Transverse colon (tissue), 4 donors: ENCODE results near the gene RAI14. TPM values are rescaled to one million over a fixed set of nuclear protein-coding genes. Genes with fewer than 3 reads are reported as not detected.

Source experiments
- DNase-seq: peaks from one replicate; pipeline ENCODE4 v3.0.0-alpha.2; 2019
- H3K27ac ChIP-seq, 4 donors: fragments of 200-600 bp; sonication (generic); 2 replicates each; pipeline ENCODE4 v1.5.1; 2016 to 2018; ENCODE audit warnings: inconsistent platforms in 4 of 4
- H3K27me3 ChIP-seq: fragments of 200-600 bp; sonication (generic); 2 replicates; pipeline ENCODE4 v1.5.1; 2017; ENCODE audit warnings: inconsistent platforms
- H3K36me3 ChIP-seq, 4 donors: fragments of 200-600 bp; sonication (generic); 2 replicates each; pipeline ENCODE4 v1.5.1; 2017 to 2019; ENCODE audit warnings: inconsistent platforms in 4 of 4
- H3K4me1 ChIP-seq, 4 donors: fragments of 200-600 bp; sonication (generic); 2 replicates each; pipeline ENCODE4 v1.5.1; 2017 to 2020; ENCODE audit warnings: inconsistent platforms in 4 of 4
- H3K4me3 ChIP-seq, 4 donors: fragments of 200-600 bp; sonication (generic); 1 replicate in 1 of 4; 2 replicates in 3 of 4; pipeline versions ENCODE4 v1.5.1 to v1.6.1; 2017 to 2019; ENCODE audit warnings: inconsistent platforms in 4 of 4
- H3K9me3 ChIP-seq, 2 donors: fragments of 200-600 bp; sonication (generic); 2 replicates each; pipeline ENCODE4 v1.5.1; 2017 to 2019; ENCODE audit warnings: inconsistent platforms in 2 of 2
- CTCF ChIP-seq, 5 experiments: fragments of 200-600 bp in 3 of 5; fragments of 450-650 bp in 2 of 5; sonication (generic) in 3 of 5; IDR thresholded peaks; 1 replicate in 2 of 5; 2 replicates in 3 of 5; pipeline ENCODE4 v1.5.1; 2016 to 2017; ENCODE audit warnings: antibody characterized with exemption in 5 of 5, inconsistent platforms in 3 of 5, mild to moderate bottlenecking in 2 of 5, moderate library complexity in 1 of 5
- EP300 ChIP-seq: sonication (generic); formaldehyde crosslinking; IDR thresholded peaks from one replicate; pipeline ENCODE4 v1.6.1; 2017; ENCODE audit warnings: antibody characterized with exemption, low read depth
- POLR2A ChIP-seq: fragments of 450-650 bp; IDR thresholded peaks from one replicate; pipeline ENCODE4 v1.6.1; 2016; ENCODE audit warnings: antibody characterized with exemption, mild to moderate bottlenecking, moderate library complexity
- POLR2AphosphoS5 ChIP-seq, 3 donors: sonication (generic); formaldehyde crosslinking; IDR thresholded peaks; one replicate each; pipeline ENCODE4 v1.6.1; 2016; ENCODE audit warnings: antibody characterized with exemption in 3 of 3
- WGBS, 2 donors: methylation state at CpG; one replicate each; pipeline ENCODE4 v1.1.5; 2018; ENCODE audit warnings: low coverage in 1 of 2; 5-methylcytosine and 5-hydroxymethylcytosine counted together
- in situ Hi-C, 4 donors: fragments of 200-750 bp; cut with MboI; loops; one replicate each; pipeline versions ENCODE4 v1.15.0 to v1.15.1; 2017; ENCODE audit warnings: low sequenced_read_pairs in 3 of 4, low pct_ligation_motif_present in 1 of 4, low pct_unique_long_range_greater_than_20kb in 1 of 4
- intact Hi-C: fragments of 100-400 bp; cut with DNase I; formaldehyde crosslinking; loops from one replicate; pipeline ENCODE4 v1.15.1; 2023; ENCODE audit warnings: low total_unique reads
- total RNA-seq, 4 donors: library from RNA; depleted of rRNA; stranded (reverse); fragments of >200 nt; gene quantifications; one replicate each; pipeline ENCODE4 v1.1.0, GENCODE V29; 2016

RAI14 gene
- total RNA-seq, 4 donors from 2014 or later = 13.9 to 18.3 (median 15.3) TPM

GRCh38 chr5:34620185-34620584 is 35.9 kb upstream of the RAI14 start:
- Histone ChIP-seq H3K4me3 (no peak overlapping the region), H3K4me1 (peaks cover 0 to 2% (median 0%) of the 10 kb centered on the region in 4 donors), H3K36me3 (no peaks in the 10 kb centered on the region), H3K27ac (no peak overlapping the region), H3K27me3 (no peaks in the 10 kb centered on the region), H3K9me3 (no peaks in the 10 kb centered on the region)
- intact Hi-C loops (no loop called here), in situ Hi-C loops (no loop called here)
- 91 to 94% methylated on average over 4 to 5 of the region's 5 CpGs for WGBS, 2 donors
- TF ChIP-seq EP300 (no peak), CTCF (IDR thresholded peaks at IDR 0.05) (no peak), POLR2A (no peak), POLR2AphosphoS5 (IDR thresholded peaks at IDR 0.05) (no peak)
- no peak for DNase-seq

GRCh38 chr5:34621277-34622097 is 34.6 kb upstream of the RAI14 start:
- peak overlapping the region in 2 of 4 donors; percentile 3 to 25 for H3K27ac ChIP-seq
- DNase-seq = no peak
- intact Hi-C loops = no loop called here
- H3K27me3 ChIP-seq = no peaks in the 10 kb centered on the region
- H3K4me3 ChIP-seq = no peak overlapping the region
- 50 to 61% methylated on average over 1 to 5 of the region's 5 CpGs for WGBS, 2 donors
- in situ Hi-C loops = no loop called here
- H3K4me1 ChIP-seq = peaks cover 0 to 2% (median 0%) of the 10 kb centered on the region in 4 donors
- H3K36me3 ChIP-seq = no peaks in the 10 kb centered on the region
- no peaks in the 10 kb centered on the region for H3K9me3 ChIP-seq
- no peak for TF ChIP-seq CTCF (IDR thresholded peaks at IDR 0.05)
- no peak for TF ChIP-seq POLR2A
- TF ChIP-seq POLR2AphosphoS5 (IDR thresholded peaks at IDR 0.05) = no peak
- no peak for TF ChIP-seq EP300

GRCh38 chr5:34622098-34622400 is 34.1 kb upstream of the RAI14 start:
- H3K27me3 ChIP-seq = no peaks in the 10 kb centered on the region
- no peak overlapping the region for H3K4me3 ChIP-seq
- peak overlapping the region in 2 of 4 donors; percentile 3 to 25 for H3K27ac ChIP-seq
- in situ Hi-C loops = no loop called here
- no peaks in the 10 kb centered on the region for H3K36me3 ChIP-seq
- TF ChIP-seq EP300 = no peak
- TF ChIP-seq POLR2AphosphoS5 (IDR thresholded peaks at IDR 0.05) = no peak
- TF ChIP-seq POLR2A = no peak
- TF ChIP-seq CTCF (IDR thresholded peaks at IDR 0.05) = no peak
- H3K4me1 ChIP-seq = peaks cover 0 to 2% (median 0%) of the 10 kb centered on the region in 4 donors
- H3K9me3 ChIP-seq = no peaks in the 10 kb centered on the region
- intact Hi-C loops = no loop called here
- WGBS, 2 donors = 49 to 50% methylated on average over 1 of the region's 1 CpG
- no peak for DNase-seq

GRCh38 chr5:34624691-34625090 is 31.4 kb upstream of the RAI14 start:
- WGBS, 2 donors = 79 to 81% methylated on average over 3 of the region's 3 CpGs
- Histone ChIP-seq H3K27me3 (no peaks in the 10 kb centered on the region), H3K4me1 (peaks cover 0 to 2% (median 0%) of the 10 kb centered on the region in 4 donors), H3K4me3 (no peak overlapping the region), H3K36me3 (no peaks in the 10 kb centered on the region), H3K27ac (no peak overlapping the region), H3K9me3 (no peaks in the 10 kb centered on the region)
- in situ Hi-C loops = no loop called here
- no peak for DNase-seq
- intact Hi-C loops = no loop called here
- TF ChIP-seq POLR2A (no peak), POLR2AphosphoS5 (IDR thresholded peaks at IDR 0.05) (no peak), EP300 (no peak), CTCF (IDR thresholded peaks at IDR 0.05) (no peak)
